HuH-7 (cell line): ENCODE results near the gene RNF183.
"Not testable (repeated sequence)": the region's sequence is repeated elsewhere in the genome, so short reads cannot be mapped to it uniquely, and the experiment has no call there.

Source experiments
- DNase-seq: peaks from one replicate; pipeline ENCODE4 v3.0.0; 2011; ENCODE audit warnings: low spot score

RNF183 gene

DNA sequence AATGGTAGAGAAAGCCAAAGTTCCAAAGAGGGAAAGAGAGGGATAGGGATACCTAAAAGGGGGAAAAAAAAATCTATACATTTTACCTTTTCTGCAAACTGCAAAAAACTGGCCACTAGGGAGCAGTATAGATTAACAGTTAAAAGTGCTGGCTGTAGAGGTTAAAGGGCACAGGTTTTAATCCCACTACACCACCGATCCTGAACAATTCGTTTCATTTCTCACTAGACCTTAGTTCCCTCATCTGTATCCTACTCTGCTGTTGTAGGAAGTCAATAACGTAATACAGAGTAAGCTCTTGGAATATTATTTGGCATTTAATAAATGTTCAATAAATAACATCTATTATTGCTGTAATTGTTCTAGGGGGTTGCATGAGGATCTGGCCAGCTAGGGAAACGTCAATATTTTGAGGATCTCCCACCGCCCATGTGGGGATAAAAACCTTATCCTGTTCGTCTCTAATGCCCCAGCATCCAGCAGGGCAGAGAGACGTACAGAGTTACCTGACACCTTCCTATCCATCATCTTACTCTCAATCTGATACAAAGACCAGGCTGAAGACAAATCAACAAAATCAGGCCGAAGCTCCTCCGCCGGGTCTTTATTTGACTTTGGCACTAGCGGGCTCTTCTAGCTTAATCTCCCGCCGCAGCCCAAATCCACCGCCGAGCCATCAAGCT, 28.6 kb downstream of the RNF183 start:
- peak; percentile 46 for DNase-seq

DNA sequence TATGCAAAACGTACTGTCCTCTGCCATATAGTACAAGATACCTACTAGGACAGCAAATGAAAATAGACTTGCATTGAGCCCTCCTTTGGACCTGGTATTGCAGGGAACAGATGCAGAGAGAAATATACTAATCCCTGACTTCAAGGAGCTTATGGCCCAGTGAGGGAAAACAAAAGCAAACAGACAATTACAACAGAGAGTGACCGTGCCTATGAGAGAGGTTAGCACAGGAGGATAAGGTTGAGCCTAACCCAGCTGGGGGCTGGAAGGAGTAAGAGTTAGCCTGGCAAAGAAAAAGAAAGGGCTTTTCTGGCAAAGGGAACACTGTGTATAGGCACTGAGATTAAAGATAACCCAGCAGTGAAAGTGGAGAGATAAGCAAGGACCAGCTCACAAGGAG, 33.3 kb downstream of the RNF183 start:
- DNase-seq, result no peak

DNA sequence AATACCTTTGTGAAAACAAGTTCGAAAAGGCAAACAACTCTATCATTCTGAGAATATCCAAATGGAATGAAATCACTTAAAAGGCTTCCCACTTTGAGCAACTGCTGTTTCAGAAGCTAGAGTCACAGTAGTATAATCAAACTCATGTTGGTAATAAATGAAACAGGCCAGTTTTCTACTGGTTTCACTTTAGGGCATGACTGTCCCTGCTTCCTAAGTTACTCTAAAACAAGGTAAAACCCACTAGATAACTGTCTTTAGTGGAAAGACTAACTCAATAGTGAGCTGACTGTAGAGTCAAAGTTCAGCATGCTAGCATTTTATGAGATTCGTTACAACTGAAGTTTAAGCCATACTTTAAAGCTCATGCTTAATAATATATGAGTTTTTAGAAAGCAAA, 33.8 kb downstream of the RNF183 start:
- no peak for DNase-seq

DNA sequence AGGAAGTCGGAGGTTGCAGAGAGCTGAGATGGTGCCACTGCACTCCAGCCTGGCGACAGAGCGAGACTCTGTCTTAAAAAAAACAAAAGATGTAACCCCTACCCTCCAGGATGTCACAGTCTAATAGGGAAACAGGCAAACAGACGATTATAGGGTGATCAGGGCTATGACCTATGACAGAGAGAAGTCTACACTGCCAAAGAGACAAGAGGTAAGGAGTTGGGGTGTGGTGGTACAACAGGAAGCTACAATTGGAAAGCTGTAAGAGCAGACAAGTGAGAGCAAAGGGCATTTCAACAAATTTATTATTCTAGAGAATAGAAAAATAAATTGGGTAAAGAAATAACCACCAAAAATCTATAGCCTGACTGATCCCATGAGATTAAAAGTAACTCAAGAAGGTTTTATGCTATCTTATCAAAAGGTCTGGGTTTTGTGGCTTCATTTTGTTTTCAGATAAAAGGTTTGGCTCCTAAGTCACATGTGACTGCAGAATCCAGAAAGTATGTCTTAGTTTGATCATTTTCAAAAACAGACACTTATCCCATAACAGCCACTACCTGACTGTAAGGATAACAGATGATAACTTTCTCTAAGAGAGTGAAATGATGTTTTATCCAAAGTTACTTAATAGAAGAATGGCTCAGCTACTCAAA, 35.1 kb downstream of the RNF183 start:
- no peak for DNase-seq

DNA sequence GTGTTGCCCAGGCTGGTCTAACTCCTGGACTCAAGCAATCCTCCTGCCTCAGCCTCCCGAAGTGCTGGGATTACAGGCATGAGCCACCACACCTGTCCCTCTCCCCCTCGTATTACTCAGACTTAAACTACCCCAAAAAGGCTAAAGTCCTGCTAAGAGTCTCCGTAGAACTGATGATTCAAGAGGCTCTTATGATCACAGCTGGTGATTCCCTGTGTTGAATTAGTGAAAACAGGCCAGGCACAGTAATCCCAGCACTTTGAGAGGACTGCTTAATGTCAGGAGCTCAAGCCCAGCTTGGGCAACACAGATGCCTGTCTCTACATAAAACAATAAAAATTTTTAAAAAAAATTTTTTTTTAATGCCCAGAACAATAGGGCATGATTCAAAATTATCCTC, 37.0 kb downstream of the RNF183 start:
- DNase-seq, result no peak

DNA sequence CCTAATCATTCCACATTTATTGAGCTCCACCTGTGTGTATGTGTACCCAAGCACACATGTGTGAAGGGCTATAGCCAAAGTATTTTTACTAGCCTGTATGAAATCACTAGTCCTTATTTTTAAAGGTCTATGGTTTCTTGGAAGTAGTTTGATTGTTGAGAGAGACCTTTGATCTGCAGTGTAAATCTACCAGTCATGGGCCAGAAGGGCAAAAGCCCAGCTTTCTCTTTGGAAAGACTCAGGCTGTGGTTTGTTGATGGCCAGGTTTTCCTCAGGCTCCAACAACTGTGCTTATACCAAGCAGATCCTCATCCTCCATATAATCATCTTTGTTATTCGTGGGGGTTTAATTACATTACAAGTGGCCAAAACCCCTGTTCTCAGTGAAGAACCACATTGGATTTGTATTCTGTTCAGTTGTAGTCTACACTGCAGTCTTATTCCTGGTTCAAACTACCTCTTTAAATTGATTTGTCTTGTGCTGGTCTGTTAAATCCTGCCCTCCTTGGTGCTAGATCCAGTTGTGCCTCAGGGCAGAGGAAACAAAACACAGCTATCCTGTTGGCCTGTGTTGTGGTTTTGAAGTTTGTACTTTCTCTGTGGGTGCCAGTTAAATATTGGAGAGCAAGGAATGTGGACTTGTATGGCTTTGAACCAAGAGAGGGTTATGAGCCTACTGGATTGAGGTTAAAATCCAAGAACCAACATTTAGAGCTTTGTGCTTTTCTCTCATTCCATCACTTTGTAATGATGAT, 41.1 kb downstream of the RNF183 start:
- no peak for DNase-seq

DNA sequence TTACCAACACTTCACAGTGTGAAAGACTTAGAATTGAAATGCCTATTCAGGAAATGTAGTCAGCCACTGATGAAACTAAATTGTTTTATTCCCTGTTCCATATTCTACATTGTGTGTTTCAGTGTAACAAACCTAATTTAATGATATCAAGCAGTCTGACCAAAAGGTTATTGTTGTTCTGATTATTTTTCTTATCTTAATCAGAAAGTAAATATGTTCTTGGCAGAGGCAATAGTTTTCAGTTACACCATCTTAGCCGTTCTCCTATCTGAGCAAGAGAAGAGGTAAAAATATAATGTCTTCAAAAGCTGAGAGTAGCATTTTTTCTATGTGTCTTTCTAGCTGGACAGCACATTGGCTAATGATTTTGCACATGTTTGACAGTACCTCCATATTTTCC, 44.9 kb downstream of the RNF183 start:
- DNase-seq, result no peak

DNA sequence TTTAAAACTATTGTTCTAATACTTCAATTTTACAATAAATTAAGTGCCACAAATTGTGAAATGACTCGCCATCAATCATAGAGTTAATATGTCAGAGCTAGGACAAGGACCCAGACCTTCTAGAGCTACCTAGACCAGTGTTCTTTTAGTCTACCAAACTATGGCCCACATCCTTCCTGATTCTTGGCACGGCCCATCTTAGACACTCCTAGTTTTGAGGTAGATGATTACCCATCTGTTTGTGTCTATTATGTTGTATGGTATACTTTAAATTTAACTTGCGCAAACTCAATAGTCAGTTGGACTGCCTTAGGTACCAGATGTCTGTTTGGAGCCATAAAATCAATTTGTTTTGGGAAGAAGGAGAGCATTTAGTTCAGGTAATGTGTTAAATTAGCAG, 45.3 kb downstream of the RNF183 start:
- no peak for DNase-seq

DNA sequence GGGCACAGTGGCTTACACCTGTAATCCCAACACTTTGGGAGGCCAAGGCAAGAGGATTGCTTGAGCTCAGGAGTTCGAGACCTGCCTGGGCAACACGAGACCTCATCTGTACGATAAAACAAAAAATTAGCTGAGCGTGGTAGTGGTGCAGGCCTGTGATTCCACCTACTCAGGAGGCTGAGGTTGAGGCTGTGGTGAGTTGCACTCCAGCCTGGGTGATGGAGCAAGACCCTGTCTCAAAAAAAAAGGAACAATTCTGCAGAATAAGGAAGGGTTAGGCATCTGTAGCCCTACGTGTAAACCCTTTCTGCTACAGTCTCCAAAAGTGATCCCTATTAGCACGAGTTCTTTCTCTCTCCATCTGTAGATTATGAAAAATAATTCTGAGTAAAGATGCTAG, 47.7 kb downstream of the RNF183 start:
- no peak for DNase-seq

DNA sequence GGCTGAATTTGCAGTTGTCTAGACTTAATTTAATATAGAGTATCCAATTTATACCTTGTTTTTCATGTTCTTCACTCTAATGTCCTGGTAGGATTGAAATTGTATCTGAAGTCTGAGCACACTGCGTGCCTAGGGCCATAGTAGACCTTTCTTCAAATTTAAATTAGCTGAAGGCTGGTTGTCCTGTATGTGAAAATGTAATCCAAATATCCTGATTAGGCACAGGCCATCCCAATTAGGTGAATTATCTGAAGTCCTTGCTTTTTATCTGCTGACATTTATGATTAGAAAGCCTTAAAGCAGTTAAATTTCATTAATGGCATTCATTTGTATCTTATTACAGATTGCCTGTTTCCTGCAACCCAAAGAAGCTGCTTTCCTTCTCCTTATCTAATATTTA, 48.2 kb downstream of the RNF183 start:
- DNase-seq, result no peak

DNA sequence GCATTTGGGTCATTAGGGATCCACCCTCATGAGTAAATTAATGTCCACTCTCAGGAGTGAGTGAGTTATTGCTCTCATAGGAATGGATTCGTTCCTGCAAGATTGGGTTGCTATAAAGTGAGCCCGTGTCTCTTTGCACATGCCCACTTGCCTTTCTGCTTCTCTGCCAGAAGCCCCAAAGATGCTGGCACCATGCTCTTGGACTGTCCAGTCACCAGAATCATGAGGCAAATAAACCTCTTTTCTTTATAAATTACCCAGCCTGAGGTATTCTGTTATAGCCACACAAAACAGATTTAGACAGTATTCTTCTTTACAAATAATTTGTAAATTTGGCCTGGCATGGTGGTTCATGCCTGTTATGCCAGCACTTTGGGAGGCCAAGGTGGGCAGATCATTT, 52.4 kb downstream of the RNF183 start:
- no peak for DNase-seq

DNA sequence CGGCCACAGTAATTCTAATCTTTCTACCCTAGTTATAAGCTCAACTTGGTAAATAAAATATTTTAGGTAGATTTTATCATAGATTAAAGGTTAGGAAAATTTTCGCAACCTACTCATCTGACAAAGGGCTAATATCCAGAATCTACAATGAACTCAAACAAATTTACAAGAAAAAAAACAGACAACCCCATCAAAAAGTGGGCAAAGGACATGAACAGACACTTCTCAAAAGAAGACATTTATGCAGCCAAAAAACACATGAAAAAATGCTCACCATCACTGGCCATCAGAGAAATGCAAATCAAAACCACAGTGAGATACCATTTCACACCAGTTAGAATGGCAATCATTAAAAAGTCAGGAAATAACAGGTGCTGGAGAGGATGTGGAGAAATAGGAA, 53.5 kb downstream of the RNF183 start:
- not testable (repeated sequence) for DNase-seq

DNA sequence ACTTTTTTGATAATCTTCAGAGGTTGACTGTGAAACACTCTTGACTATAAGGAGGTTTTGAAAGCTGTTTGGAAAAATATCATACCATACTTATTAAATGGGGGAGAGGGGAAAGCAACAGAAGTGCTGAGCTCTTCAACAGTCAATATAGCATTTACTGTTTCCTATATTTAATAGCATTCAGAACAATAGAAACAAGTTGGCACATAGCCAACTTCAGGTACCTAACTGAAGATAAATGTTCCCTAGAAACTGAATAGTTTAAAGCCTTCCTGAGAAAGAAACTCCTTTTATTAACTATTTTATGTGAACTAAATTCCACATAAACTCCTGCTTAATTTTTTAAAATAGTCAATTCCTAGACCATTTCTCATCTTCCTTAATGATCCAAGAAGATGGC, 55.5 kb downstream of the RNF183 start:
- no peak for DNase-seq
